SKM-1 treated with dmso at 0.1 percent for 144 hours (cell line): ENCODE measurements around the gene EPHA10.

Experiments
- DNase-seq: peaks from one replicate; lab custom pipeline; 2025; ENCODE audit not compliant: unreplicated experiment; lab: John Stamatoyannopoulos, UW

EPHA10 gene

DNA sequence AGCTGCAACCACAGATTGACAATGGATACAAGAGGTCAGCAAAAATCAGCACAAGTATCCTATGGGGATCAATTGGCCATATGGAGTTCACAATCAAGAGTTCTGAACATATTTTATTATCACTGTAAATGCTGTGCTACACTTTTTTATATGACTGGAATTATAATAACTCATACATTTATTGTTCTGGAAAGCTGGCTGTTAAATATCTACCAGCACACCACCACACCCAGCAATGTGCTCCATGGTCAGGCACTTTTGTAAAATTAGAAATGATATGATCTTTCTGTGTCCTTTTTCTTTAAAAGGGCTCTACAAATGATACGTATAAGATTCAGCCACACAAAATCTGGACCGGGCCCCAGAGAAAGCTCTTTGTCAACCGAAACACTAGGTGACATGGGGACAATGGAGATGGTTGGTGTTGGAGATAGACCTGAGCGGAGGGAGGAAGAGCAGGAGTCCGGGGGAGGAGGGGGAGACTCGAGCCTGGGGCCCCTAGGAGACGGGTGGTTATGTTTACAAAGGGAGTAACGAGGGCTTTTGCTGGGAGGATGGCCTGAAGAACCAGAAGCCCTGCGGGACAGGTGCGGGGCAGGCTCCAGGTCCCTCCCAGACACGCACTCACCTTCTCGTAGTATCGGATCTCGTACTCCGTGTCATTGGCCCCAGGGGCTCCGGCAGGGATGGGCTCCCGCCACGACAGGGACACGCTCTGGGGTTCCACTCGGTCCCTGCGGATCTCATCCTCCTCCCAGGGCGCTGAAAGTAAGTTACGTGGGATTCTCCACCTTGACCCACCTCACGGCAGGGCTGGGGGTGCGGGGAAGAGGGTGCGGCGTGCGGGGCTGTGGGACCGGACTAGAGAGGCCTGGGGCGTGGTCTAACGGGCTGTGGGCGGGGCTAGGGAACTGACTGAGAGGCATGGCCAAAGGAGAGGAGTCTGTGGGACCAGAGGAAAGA lies 30.0 kb downstream of the EPHA10 start:
- no peak for DNase-seq

DNA sequence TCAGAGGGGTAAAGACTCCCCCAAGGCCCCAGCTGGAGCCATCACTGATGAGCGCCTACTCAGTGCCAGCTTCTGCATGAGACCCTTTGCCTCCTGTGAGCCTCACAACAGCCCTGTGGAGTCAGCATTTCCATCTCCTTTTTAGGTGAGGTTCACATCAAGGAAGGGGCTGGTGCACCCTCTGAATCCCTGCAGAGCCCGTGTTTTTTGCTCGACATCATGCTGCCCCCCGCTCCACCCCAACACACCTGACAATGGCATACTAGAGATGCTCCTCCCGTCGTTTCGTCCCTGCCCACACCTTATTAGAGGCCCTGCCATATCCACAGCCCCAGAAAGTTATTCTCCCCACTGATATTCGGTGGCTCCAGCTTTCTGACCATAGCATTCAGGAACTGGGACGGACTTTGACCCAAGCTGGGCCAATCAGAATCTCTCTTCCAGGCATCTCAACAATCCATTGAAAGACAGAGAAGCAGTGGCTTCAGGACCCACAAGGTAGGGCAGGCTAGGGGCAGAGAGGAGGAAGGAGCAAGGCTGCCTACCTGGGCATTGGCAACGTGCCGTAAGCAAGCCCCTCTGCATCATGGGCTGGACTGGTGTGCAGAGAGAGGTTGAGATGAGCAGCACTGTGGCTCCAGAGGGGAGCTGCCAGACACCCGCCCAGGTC lies 32.7 kb downstream of the EPHA10 start:
- no peak for DNase-seq

DNA sequence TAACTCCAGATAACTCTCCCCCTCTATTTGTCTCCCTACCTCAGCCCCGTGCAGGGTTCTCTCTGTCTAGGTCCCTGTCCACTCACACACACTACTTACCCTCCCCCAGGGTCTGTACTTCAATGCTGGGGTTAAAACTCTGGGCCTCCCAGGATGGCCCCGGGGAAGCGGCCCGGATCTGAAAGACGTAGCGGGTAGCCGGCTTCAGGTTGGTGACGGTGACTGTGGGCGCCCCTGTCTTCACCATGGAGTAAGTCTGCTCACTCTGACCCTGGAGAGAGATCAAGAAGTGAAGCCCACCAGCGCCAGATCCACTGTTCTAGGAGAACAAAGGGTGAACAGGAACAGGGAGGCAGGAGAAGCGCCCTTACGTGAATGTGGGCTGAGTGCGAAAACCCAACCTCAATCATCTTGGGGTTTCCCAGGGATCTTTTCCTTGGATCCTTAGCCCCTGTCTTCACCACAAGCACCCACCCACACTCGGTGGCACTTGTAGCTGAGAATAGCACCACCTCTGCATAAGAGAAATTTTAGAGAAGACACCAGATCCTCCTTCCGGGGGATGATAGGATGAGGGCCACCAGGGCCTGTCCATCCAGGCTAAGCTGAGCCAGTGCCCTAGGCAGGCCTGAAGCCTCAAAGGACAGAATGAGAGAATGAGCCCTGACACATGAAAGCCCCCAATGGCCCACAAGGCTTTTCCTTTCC lies 33.5 kb downstream of the EPHA10 start:
- DNase-seq, result no peak

DNA sequence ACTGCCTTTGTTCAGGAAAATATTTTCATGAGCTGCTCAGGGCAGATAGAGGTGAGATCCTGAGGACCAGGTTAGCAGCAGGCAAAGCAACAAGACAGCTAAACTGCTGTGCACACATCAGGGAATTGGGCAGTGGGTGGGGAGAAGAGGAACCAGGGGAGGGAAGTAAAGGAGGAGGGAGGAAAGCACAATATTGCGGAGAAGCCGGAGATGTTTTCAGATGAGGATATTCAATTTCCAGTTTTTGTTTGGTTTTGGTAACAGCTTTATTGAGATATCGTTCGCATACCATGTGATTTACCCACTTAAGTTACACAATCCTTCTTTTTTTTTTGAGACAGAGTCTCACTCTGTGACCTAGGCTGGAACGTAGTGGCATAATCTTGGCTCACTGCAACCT lies 34.5 kb downstream of the EPHA10 start:
- no peak for DNase-seq

DNA sequence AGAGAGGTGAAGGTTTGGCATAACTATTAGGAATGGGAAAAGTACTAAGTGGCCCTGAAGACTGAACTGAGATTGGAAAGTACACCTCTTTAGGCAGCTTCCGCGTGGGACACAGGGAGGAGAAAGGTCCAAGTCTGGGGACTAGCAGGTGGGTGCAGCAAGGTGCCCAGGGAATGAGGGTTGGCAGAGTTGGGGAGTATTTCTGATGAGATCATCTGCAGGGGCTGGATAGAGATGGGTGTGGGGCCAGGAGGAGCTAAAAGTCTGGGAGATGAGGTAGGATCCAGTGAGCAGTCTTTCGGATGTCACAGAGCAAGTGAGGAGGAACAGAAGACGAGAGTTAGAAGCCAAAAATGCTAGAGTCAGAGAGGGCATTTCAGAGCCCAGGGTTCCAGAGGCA lies 36.5 kb downstream of the EPHA10 start:
- DNase-seq, result no peak

DNA sequence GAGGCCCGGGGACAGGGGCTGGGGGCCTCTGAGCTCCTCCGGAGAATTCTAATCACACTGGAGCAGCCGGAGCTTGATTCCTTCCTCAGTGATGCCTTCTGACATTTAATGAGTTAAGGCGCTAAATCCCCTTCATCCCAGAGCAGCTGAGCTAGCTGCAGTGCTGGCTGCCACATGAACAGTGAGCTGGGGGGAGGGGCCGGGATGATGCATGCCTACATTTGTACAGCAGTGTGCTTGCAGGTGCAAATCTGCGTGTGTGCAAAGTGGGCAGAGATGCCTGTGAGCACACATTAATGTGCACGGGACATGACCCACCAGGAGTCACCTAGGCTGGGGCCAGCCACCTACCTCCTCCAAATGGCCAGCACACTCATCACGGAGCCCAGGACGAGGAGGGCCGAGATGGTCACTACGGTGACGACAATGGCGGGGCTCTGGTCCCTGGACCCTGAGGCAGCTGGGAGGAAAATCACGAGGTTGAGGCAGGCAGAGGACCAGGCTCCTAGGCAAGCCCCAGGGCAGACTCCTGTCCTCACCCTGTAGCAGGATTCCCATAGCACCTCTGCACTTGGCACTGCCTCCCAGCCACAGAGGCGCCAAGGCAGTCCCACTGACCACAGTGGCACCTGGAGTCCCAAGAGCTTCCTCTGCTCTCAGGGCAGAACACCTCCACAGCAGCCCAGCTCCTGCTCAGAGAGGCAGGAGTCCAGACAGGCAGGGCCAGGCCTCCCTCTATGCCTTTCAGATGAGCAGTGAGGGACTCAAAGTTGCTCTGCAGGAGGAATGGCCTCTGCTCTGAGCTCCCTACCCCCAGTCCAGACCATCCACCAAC lies 38.0 kb downstream of the EPHA10 start:
- DNase-seq, result no peak

DNA sequence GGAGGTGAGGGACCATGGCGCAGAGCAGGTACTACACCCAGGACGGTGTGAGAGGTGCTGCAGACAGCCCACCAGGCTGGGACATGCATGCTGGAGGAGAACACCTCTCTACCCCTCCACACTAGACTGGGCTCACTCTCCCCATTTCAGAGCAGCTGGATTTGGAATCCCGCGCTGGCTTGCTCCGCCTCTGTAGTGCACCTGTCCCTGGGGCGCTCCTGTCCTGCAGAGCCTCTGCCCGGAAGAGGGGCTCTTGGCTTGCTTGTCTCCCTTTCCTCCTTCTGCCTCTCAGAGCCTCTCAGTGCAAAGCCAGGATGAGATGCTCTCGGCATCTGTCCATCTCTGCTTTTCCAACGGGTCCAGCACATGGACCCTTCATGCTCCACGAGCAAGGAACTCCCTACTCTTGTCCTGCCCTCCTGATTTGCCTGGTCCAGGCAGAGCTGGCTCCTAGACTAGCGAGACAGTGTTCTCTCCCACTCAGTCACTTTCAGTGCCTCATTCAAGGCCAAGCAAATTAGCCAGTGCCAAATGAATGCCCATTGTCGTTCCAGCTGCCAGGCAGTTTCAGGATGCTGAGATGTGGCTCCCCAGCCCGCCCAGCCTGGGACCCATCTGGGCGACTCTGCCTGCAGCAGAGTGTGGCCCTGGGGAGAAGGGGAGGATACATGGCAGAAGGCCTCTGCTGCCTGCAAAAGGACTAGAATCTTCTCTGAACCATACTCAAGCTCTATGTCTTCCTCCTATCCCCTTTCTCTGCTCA lies 38.9 kb downstream of the EPHA10 start:
- no peak for DNase-seq

DNA sequence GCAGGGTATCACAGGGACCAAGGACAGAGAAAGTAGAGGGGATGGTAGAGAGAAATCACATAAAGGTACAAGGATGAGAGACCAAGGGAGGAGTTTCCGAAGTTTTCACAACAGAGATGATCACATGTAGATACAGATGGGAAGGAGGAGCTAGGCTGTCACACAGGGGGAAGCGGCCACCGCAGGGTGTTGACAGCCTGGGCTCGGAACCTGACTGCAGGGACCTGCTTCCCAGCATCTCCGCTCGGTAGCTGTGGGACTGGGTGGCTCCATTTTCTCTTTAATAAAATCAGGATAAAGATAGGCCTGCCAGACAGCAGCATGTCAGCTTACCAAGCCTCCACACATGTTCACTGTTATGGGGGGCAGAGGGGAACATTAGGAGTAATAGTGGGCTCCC lies 40.3 kb downstream of the EPHA10 start:
- no peak for DNase-seq

DNA sequence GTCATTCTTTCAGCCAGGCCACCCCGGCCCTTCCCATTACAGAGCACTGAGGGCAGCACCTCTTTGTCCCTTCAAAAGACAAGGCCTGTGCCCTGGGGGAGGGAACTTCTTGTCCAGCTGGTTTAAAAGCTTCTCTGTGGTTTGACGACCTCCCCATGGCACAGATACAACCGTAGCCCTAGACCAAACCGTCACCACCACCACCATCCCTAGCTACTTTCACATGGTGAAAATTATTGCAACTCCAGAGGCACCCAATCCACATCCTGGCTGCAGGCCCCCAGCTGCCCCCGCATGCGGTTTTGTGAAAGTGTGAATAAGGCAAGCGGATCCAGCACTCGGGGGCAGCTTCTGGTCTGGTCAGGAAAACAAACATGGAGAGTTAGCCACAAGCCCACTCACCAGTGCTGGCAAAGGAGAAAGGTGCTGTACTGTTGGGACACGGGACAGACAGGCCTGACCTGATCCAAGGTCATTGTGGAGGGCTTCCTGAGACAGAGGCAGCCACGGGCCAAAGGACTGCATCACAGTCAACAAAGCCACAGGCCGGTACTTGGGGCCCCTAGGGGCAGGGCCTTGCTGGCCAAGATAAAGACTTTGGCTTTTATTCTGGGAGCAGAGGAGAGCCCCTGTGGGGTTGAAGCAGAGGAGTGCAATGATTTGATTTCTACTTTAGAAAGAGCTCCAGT lies 41.4 kb downstream of the EPHA10 start:
- DNase-seq, result no peak

DNA sequence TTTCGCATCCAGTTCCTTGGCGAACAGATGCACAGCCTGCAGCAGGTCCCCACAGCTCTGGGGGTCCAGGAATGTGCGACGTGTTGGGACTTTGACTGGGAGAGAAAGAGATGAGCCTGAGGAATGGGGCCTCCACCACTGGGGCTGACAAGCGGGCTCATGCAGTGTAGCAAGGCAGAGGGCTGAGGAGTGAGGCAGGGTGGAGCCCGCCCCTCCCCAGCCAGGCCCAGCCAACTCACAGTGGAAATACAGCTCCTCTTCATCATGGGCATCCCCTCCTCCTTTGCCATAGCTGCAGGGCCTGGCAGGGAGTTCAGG lies 41.9 kb downstream of the EPHA10 start:
- DNase-seq, result no peak

DNA sequence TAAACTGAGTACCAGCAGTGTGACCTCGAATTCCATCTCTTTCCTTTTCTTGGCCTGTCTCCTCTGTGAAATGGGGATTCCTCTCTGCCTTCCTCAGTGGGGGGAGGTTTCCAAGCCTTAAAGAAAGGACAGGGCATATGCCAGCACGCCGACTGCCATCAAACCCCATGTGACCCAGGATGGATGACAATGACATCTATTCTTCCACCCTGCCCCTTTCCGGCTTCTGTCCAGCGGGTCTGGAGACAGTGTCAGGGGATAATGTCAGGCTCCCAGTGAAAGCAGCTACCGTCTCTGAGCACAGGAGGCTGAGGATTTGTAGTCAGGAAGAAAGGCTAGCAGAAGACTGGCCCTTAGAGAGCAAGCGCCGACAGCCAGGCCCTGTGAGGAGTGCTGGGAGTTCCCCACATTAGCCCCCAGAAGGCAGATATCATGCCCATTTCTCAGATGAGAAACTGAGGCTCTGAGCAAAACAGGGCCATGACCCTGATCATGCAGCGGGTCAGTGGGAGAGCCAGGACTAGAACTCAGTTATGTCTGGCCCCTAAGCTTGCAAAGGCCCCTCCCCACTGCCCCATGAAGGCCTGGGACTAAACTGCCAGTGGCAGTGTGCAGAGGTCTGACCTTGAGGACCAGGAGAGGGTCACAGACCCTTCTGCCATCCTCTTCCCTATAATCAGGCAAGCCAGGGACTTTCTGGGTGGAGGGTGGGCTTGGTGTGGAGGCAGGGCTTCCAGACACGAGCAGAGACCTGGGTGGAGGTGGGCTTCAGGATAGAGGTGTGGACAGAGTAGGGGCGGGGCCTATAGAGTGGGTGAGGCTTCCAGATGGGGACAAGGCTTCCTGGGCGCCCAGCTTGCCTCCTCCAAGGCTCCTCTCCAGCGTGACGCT lies 42.5 kb downstream of the EPHA10 start:
- DNase-seq, result no peak

DNA sequence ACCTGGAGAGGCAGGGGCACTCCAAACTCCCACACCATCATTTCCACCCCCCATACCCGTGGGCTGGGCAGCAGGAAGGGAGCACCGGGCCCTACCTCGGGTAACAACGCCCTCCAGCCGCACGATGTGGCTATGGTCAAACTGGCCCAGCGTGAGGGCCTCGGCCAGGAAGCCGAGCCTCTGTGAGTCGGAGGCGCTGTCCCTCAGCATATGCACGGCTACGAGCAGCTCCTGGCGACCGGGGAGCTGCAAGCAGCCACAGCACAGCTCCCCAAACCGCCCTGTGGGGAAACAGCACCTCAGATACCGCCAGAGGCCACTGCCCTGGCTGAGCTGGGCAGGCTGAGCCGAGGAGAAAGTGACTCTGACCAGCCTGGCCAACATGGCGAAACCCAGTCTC lies 43.4 kb downstream of the EPHA10 start:
- no peak for DNase-seq

DNA sequence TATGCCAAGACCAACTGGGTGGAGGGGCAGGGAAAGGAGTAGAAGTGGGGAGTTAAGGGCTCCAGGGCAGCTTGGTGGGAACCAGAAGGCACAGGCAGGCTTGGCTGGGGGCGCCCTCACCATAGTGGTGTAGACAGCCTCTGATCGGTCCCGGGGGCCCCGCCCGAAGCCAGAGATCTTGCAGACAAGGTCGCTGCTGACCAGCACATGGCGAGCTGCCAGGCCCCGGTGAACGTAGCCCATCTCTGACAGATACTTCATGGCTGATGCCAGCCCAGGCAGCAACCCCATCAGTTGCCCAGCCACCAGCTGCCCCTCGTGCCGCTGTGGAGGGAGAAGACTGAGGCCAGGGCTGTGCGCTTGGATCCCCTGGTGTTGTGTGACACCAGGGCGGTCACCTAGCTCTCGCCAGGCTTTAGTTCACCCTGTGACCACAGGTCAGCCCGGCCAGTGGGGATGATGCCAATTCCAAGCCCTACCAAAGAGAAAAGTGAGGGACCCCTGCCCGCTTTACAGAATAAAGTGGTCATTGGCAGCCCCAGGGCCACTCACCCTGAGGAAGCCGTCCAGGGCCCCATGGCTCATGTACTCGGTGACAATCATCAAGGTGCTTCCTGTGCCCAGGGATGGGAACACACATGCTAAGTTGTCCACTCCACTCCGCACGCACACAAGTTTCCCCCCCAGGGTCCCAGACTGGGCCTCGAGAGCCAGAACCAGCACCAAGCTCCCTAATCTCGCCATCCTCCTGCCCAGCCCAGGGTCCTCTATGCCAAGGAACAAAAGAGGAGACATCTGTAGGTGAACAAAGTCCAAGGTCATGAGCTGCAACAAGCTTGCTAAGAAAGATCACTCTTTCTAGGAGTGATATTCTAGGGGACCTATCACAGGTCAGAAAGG lies 44.4 kb downstream of the EPHA10 start:
- DNase-seq, result no peak

DNA sequence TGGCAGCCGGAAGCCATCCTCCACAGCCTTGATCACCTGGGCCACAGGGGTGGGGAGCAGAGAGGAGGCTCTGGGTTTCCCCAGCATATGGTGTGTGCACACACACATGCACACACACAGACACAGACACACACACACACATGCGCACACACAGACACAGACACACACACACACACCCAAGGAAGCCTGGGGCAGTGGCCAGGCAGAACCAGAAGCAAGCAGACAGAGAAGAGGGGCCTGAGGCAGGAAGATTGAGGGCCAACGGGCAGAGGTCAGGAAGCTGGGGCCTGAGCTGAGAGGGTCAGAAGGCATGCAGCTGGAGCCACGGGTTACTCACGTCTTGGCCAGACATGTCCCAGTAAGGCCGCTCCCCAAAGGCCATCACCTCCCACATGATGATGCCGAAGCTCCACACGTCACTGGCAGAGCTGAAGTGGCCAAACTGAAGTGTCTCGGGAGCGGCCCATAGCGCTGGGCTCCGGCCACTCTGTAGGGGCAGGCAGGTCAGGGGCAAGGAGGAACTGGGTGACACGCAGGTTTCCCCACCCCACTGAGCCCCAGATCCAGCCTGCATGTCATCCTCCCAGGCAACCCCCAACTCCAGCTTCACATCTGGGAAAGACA lies 45.2 kb downstream of the EPHA10 start:
- no peak for DNase-seq

DNA sequence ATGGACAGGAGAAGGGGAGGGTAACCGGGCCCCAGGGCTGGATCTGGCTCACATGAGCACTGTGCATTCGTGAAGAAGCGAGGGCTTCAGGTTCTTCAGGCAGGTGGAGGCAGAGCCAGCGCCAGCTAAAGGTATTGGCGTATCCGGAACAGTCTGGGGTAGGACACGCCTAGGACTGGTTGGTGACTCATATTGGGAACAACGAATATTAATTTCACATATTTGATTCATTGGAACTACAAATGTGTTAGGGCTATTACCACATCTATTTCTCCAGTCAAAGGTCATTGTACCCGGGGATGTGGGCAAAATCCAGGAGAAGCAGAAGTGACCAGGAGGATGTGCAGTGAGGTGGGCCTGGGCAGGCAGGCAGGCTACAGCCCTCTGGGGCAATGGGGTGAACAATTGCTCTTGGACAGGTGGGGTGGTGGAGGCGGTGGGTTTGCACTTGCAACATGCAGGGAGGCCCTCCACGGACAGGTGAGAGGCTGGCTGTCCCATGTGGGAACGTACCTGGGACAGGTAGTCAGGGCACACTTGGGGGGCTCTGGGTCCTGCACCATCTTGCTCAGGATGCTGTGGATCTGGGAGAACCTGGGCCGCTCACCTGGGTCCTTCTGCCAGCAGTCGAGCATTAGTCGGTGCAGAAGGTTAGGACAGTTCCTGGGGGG lies 45.9 kb downstream of the EPHA10 start:
- no peak for DNase-seq

DNA sequence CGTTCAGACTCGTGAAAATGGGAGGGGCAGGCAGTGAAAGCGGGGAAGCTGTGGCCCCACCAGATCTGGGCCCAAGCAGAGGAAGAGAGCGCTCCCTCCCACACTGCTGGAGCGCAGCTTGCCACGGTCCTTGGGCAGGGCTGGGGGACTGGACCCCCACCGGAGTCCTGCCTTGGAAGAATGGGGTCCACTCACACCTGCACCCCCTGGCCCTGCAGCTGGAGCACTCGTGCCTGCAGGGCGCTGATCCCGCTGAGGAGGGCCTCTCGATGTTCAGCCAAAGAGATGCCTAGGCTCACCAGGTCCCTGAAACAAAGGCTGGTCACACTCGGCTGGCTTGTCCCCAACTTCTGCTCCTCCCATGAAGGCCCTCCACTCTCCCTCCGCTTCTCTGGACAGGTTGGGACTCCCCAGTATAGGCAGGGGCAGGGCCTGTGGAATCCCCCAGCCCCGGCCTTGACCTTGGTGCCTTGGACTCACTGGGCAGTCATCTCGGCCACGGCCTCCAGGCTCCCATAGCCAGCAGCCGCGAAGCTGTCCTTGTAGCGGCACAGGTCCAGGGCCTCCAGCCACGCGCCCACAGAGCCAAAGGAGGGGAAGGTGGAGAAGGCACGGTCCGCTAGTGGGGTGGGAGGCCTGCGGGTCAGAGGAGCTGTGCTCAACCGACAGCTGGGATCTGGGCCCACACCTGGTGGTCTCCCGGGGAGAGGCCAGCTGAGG lies 46.6 kb downstream of the EPHA10 start:
- DNase-seq, result no peak
